CD14-positive monocyte (primary cell): ENCODE measurements around the gene PEX19. TPM values are rescaled to one million over a fixed set of nuclear protein-coding genes. Genes with fewer than 3 reads are reported as not detected.

Source experiments
- DNase-seq, 3 donors: peaks; one replicate each; pipeline ENCODE4 v3.0.0-alpha.2; 2011 to 2022
- H2AFZ ChIP-seq: 2 replicates; pipeline ENCODE4 v1.6.0; 2012; ENCODE audit warnings: mild to moderate bottlenecking, low read depth, low read length, inconsistent platforms; ENCODE audit not compliant: insufficient read depth, poor library complexity, severe bottlenecking
- H3K27ac ChIP-seq, 2 donors: 1 replicate in 1 of 2; 2 replicates in 1 of 2; pipeline ENCODE4 v1.5.1; 2012 to 2013; ENCODE audit warnings: low read length in 2 of 2, control low read depth in 1 of 2, inconsistent platforms in 1 of 2, low read depth in 1 of 2, mild to moderate bottlenecking in 1 of 2
- H3K27me3 ChIP-seq, 2 donors: one replicate each; pipeline versions ENCODE4 v1.6.0 to v1.6.1; 2011 to 2013; ENCODE audit warnings: low read length in 2 of 2; ENCODE audit not compliant: control insufficient read depth in 2 of 2, insufficient read depth in 2 of 2
- H3K36me3 ChIP-seq, 2 donors: replicated peaks in 1 of 2; 1 replicate in 1 of 2; 2 replicates in 1 of 2; pipeline versions ENCODE4 v1.5.1 to v1.6.1; 2012 to 2013; ENCODE audit warnings: low read length in 2 of 2, control low read depth in 1 of 2, inconsistent platforms in 1 of 2, mild to moderate bottlenecking in 1 of 2; ENCODE audit not compliant: insufficient read depth in 2 of 2, control insufficient read depth in 1 of 2
- H3K4me1 ChIP-seq, 2 donors: 1 replicate in 1 of 2; 2 replicates in 1 of 2; pipeline versions ENCODE4 v1.5.1 to v1.6.1; 2012 to 2013; ENCODE audit warnings: low read length in 2 of 2, control low read depth in 1 of 2, inconsistent platforms in 1 of 2, mild to moderate bottlenecking in 1 of 2, moderate library complexity in 1 of 2; ENCODE audit not compliant: insufficient read depth in 2 of 2, control insufficient read depth in 1 of 2
- H3K4me2 ChIP-seq: replicated peaks from 2 replicates; pipeline ENCODE3; 2012; ENCODE audit warnings: low read length, moderate library complexity, mild to moderate bottlenecking; ENCODE audit not compliant: poor library complexity, severe bottlenecking; ENCODE audit errors: extremely low read depth
- H3K4me3 ChIP-seq, 3 experiments: fragments of 200-600 bp in 1 of 3; sonication (generic) in 1 of 3; replicated peaks in 1 of 3; 1 replicate in 2 of 3; 2 replicates in 1 of 3; pipeline ENCODE4 v1.5.1; 2011 to 2013; ENCODE audit warnings: low read length in 3 of 3, mild to moderate bottlenecking in 3 of 3, control low read depth in 2 of 3, low read depth in 2 of 3, inconsistent platforms in 1 of 3, moderate library complexity in 1 of 3
- H3K79me2 ChIP-seq: 2 replicates; pipeline ENCODE4 v1.6.0; 2012; ENCODE audit warnings: mild to moderate bottlenecking, control low read depth, inconsistent platforms, low read length, moderate library complexity; ENCODE audit not compliant: insufficient read depth
- H3K9ac ChIP-seq: 2 replicates; pipeline ENCODE4 v1.6.0; 2017; ENCODE audit warnings: low read length, mild to moderate bottlenecking; ENCODE audit not compliant: insufficient read depth, poor library complexity, severe bottlenecking
- H3K9me3 ChIP-seq, 2 donors: replicated peaks in 1 of 2; 1 replicate in 1 of 2; 2 replicates in 1 of 2; pipeline versions ENCODE4 v1.5.1 to v1.6.1; 2012 to 2013; ENCODE audit warnings: low read length in 2 of 2, control low read depth in 1 of 2; ENCODE audit not compliant: control insufficient read depth in 1 of 2, insufficient read depth in 1 of 2
- H4K20me1 ChIP-seq: 2 replicates; pipeline ENCODE4 v1.6.0; 2012; ENCODE audit warnings: mild to moderate bottlenecking, low read length, control low read depth, moderate library complexity; ENCODE audit not compliant: insufficient read depth
- H3K27ac Mint-ChIP-seq, 7 donors: one replicate each; pipeline ENCODE4 v1.8.0; 2020; ENCODE audit warnings: mild to moderate bottlenecking in 7 of 7, mixed read lengths in 7 of 7, moderate library complexity in 6 of 7, inconsistent platforms in 2 of 7
- H3K27me3 Mint-ChIP-seq, 3 donors: one replicate each; pipeline ENCODE4 v1.8.0; 2021 to 2022; ENCODE audit warnings: low read depth in 3 of 3, mild to moderate bottlenecking in 3 of 3, mixed read lengths in 3 of 3, moderate library complexity in 3 of 3, inconsistent platforms in 1 of 3
- H3K36me3 Mint-ChIP-seq, 2 donors: one replicate each; pipeline ENCODE4 v1.8.0; 2020; ENCODE audit warnings: mixed read lengths in 2 of 2, inconsistent platforms in 1 of 2, mild to moderate bottlenecking in 1 of 2
- H3K4me1 Mint-ChIP-seq: one replicate; pipeline ENCODE4 v1.8.0; 2020; ENCODE audit warnings: mild to moderate bottlenecking, mixed read lengths
- H3K4me3 Mint-ChIP-seq, 2 donors: one replicate each; pipeline ENCODE4 v1.8.0; 2020; ENCODE audit warnings: mild to moderate bottlenecking in 2 of 2, mixed read lengths in 2 of 2, moderate library complexity in 1 of 2
- H3K9me3 Mint-ChIP-seq, 7 donors: one replicate each; pipeline ENCODE4 v1.8.0; 2020 to 2022; ENCODE audit warnings: mixed read lengths in 7 of 7, mild to moderate bottlenecking in 6 of 7, moderate library complexity in 6 of 7, inconsistent platforms in 2 of 7
- CTCF ChIP-seq: fragments of 200-600 bp; IDR thresholded peaks from one replicate; pipeline ENCODE4 v1.8.0; 2022; ENCODE audit warnings: antibody characterized with exemption, mild to moderate bottlenecking
- WGBS: methylation state at CpG from one replicate; pipeline ENCODE4 v1.1.5; 2013; ENCODE audit warnings: missing lambda C conversion rate; ENCODE audit not compliant: insufficient coverage; 5-methylcytosine and 5-hydroxymethylcytosine counted together
- intact Hi-C, 2 donors: fragments of 100-400 bp; cut with micrococcal nuclease; formaldehyde crosslinking; loops; one replicate each; pipeline versions ENCODE4 v1.15.0 to v1.15.1; 2023
- polyA plus RNA-seq, 3 donors: library from polyadenylated mRNA; depleted of rRNA in 1 of 3; unstranded in 2 of 3; stranded (reverse) in 1 of 3; fragments of 300-500 nt in 2 of 3; fragments of >200 nt in 1 of 3; fragmentation: Illumina TruSeq in 2 of 3; gene quantifications; 1 replicate in 2 of 3; 2 replicates in 1 of 3; pipeline ENCODE4 v1.2.3, GENCODE V29; 2012 to 2021

PEX19 gene
- polyA plus RNA-seq, 3 donors, result 17.4 to 38.2 (median 37.4) TPM

- peaks cover 89% of the 10 kb centered on the region for H4K20me1 ChIP-seq
- peaks cover 99 to 100% of the 10 kb centered on the region in 2 donors for H3K36me3 ChIP-seq
- DNase-seq, result no peak
- no peak overlapping the region for H3K9ac ChIP-seq
- Mint-ChIP-seq H3K4me1 (peaks cover 2% of the 10 kb centered on the region), H3K27ac (peak overlapping the region in 2 of 7 donors; percentile 1 to 88), H3K4me3 (no peak overlapping the region), H3K27me3 (no peaks in the 10 kb centered on the region), H3K36me3 (peaks cover 81 to 91% of the 10 kb centered on the region in 2 donors), H3K9me3 (no peaks in the 10 kb centered on the region)
- no peak overlapping the region for H2AFZ ChIP-seq
- no peak overlapping the region for H3K4me3 ChIP-seq
- H3K27ac ChIP-seq, result peak overlapping the region in 1 of 2 donors; percentile 1
- no peak for TF ChIP-seq CTCF
- H3K79me2 ChIP-seq, result peaks cover 29% of the 10 kb centered on the region
- intact Hi-C loops, result no loop called here
- no peaks in the 10 kb centered on the region for H3K4me1 ChIP-seq
- no peaks in the 10 kb centered on the region for H3K27me3 ChIP-seq
- H3K9me3 ChIP-seq, result no peaks in the 10 kb centered on the region
- no peak overlapping the region for H3K4me2 ChIP-seq
Measured at GRCh38 chr1:160330119-160330518, 45.2 kb upstream of the PEX19 start.

- Mint-ChIP-seq H3K36me3 (peaks cover 79 to 94% of the 10 kb centered on the region in 2 donors), H3K4me3 (no peak overlapping the region), H3K9me3 (peaks cover 0 to 3% (median 0%) of the 10 kb centered on the region in 7 donors), H3K4me1 (peaks cover 2% of the 10 kb centered on the region), H3K27ac (peak overlapping the region in 1 of 7 donors; percentile 21), H3K27me3 (no peaks in the 10 kb centered on the region)
- H3K9me3 ChIP-seq, result no peaks in the 10 kb centered on the region
- peaks cover 96 to 99% of the 10 kb centered on the region in 2 donors for H3K36me3 ChIP-seq
- H3K79me2 ChIP-seq, result peaks cover 22% of the 10 kb centered on the region
- H3K4me3 ChIP-seq, result no peak overlapping the region
- no peak overlapping the region for H3K27ac ChIP-seq
- intact Hi-C loops, result no loop called here
- no peak for DNase-seq
- H3K27me3 ChIP-seq, result no peaks in the 10 kb centered on the region
- no peak for TF ChIP-seq CTCF
- H3K4me1 ChIP-seq, result no peaks in the 10 kb centered on the region
- peaks cover 82% of the 10 kb centered on the region for H4K20me1 ChIP-seq
- no peak overlapping the region for H3K4me2 ChIP-seq
- H3K9ac ChIP-seq, result no peak overlapping the region
- no CpG with 5 or more reads among the region's 8 CpGs for WGBS
- no peak overlapping the region for H2AFZ ChIP-seq
Measured at GRCh38 chr1:160328184-160328583, 43.3 kb upstream of the PEX19 start.
